HG03095 (cell line): ENCODE data around the gene HSBP1L1.

Experiments used
- ATAC-seq: cut with Tn5 transposase; IDR thresholded peaks from one replicate; pipeline ENCODE4 v1.9.1; 2021; ENCODE audit warnings: moderate library complexity; ENCODE audit not compliant: unreplicated experiment

Gene HSBP1L1

DNA sequence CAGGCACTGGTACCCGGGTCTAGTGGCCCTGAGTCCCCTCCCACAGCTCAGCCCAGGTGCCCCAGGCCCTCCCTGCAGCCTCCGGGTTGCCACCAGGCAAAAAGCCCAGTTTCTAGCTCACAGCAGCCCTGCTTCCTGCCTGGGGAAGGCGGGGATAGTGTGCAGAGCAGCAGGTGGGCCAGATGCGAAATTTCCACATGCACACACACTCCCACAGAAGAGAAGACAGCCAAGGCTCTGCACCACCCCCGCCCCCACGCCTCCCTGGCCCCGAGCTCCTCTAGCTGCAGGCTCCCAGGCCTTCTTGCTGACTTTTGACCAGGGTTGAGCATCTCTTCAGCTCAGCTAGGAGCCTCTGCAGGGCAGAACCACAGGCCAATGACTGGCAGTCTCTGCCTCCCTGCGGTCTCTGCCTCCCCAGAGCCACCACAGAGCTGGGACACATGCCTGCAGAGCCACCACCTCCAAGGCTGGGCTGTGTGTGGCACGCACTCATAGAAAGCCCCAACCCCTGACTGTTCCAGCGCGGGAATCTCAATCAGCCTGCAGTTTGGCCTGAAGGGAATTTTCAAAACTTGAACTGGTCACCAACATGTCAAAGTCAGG lies 20.2 kb upstream of the HSBP1L1 start:
- no peak for ATAC-seq

GRCh38 chr18:79944746-79945117 lies 19.7 kb upstream of the HSBP1L1 start:
- no peak for ATAC-seq

DNA sequence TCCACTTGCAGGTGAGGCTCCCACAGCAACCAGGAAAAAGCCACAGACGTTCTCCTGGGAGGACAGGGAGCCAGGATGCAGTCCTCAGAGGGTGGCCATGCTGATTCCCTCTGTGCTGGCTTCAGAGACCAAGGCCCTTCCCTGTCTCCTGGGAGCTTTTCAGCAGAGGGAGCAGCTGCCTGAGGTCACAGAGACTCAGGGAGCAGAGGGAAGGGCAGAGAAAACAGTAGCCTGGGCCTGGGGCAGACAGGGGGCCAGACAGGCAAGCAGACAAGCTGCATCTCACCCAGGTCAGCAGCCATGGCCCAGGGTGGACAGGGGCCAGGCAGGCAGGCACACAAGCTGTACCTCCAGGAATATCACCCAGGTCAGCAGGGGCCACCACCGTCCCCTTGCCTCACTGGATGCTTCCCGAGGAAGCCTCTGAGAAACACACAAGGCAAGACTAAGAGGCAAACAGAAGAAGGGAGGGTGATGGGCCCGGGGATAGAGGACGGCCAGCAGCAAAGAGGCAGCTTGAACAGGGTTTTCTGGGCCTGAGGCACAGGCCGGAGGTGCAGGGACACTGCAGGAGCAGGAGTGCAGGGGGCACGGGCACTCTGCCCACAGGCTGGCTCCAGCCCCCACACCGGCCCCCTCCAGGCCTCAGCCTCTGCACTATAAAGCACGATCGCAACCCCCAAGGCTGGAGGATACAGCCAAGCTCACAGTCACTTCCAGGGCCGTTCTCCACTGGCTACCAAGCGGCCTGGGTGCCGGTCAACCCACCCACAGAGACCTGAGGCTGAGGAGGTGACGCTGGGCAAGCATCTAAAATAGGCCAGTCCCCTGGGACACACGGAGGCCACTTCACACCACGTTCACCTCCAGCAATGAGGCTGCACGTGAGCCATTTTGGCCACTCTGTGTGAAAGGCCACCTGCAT lies 19.1 kb upstream of the HSBP1L1 start:
- no peak for ATAC-seq

GRCh38 chr18:79947054-79947755 lies 17.2 kb upstream of the HSBP1L1 start:
- no peak for ATAC-seq

- no peak for ATAC-seq
These were observed 16.4 kb upstream of the HSBP1L1 start for GRCh38 chr18:79947881-79948610.

- ATAC-seq: no peak
These were observed 15.6 kb upstream of the HSBP1L1 start for GRCh38 chr18:79948719-79949411.

GRCh38 chr18:79949697-79950487 lies 14.6 kb upstream of the HSBP1L1 start:
- ATAC-seq: peak; percentile 24

DNA sequence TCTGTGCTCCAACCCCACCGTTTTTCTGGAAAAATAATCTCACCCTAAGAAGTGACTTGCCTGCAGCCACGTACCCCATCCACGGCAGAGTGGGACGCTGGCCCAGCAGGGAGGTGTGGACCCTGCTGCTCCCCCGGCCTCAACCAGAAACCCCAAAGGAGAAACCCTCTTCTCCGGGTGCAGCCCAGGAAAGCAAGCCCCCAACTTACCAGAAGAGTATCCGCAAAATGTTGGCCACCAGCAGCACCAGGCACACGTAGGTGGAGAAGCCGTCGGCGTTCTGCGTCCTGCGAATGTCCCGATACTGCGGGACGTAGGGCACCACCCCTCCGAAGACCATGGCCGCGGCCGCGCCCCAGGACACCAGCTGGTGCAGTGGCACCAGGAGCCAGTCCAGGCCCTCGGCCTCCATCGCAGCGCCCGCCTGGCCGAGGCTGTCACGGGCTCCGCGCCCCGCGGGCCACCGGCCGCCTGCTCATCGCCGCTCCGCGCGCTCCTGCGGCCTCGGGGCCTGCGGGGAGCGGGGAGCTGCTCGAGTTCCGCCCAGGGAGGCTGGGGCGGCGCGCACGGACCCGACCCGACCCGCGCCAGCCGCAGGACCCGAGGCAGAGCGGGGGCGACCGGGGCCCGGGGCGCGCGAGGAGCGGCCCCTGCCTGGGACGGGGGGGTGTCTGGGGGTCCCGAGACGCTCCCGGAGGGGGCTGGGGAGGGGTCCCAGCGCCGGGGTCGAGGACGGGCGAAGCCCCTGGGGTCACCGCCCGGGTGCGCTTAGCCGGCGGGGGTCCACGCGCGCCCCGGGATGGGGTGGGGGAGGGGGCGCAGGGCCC lies 13.7 kb upstream of the HSBP1L1 start:
- ATAC-seq: no peak

- peak; percentile 78 for ATAC-seq
These were observed 12.6 kb upstream of the HSBP1L1 start, which contains the start of gene SLC66A2 for GRCh38 chr18:79951545-79952455. Gene SLC66A2 (minus strand): TSS chr18:79951653. CDS start chr18:79950926, 727 bp downstream.

GRCh38 chr18:79952456-79952995 lies 11.9 kb upstream of the HSBP1L1 start:
- ATAC-seq: no peak

DNA sequence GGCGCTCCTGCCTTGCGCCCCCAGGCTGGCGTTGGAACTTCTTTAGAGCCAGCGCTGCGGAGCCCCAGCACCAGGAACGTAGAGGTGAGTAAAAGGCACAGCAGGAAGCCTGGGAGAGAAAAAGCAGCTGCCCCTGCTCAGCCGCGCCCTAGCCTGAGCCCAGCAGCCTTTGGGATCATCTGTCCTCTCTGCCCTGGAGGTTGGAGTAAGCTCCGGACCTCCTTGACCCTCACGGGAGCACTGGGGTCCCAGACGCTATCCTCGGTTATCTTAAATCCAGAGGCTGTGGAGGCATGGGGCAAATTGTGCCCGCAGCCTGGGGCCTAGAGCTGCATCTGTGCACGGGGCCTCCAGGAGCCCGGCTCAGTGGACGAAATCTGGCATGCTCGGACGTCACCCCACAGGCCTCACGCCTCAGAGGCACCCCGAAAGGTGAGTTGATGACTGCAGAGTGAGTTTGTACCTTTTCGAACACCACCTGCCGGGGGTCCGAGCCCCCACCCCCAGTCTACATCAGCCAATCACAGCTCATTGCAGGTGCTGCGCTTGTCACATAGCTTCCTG lies 11.4 kb upstream of the HSBP1L1 start:
- ATAC-seq: no peak

GRCh38 chr18:79953971-79954651 lies 10.3 kb upstream of the HSBP1L1 start:
- ATAC-seq: no peak

GRCh38 chr18:79954791-79955190 lies 9.7 kb upstream of the HSBP1L1 start:
- ATAC-seq: no peak

DNA sequence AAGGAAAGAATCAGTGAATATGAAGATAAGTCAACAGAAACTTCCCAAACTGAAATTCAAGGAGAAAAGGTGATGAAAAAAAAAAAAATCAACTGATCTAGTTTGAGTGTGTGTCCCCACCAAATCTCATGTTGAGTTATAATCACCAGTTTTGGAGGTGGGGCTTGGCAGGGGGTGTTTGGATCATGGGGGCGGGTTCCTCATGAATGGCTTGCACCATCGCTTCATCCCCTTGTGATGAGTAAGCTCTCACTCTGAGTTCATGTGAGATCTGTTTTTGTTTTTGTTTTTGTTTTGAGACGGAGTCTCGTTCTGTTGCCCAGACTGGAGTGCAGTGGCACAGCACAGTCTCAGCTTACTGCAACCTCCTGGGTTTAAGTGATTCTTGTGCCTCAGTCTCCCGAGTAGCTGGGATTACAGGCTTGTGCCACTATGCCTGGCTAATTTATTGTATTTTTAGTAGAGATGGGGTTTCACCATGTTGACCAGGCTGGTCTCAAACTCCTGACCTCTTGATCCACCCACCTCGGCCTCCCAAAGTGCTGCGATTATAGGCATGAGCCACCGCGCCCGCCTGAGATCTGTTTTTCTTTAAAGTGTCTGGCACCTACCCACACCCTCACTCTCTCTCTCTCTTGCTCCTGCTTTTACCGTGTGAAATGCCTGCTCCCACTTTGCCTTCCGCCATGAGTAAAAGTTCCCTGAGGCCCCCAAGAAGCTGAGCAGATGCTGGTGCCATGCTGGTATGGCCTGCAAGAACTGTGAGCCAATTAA lies 9.0 kb upstream of the HSBP1L1 start:
- ATAC-seq: no peak

DNA sequence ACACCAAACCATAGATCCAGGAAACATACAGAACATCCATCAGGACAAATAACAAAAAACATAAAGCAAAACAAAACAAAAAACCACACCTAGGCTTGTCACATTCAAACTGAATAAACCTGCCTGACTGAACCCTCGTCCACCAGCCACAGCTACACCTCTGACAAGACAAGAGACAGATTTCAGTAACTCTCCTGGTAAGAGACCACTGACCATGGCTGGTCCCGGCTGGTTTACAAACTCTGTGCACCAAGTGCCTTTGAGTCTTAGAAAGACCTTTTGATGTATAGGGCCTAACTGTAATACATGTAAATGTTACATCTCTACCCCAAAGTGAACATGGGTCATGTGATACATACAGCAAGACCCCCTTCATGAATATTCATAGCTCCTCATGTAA lies 8.2 kb upstream of the HSBP1L1 start:
- ATAC-seq: no peak

DNA sequence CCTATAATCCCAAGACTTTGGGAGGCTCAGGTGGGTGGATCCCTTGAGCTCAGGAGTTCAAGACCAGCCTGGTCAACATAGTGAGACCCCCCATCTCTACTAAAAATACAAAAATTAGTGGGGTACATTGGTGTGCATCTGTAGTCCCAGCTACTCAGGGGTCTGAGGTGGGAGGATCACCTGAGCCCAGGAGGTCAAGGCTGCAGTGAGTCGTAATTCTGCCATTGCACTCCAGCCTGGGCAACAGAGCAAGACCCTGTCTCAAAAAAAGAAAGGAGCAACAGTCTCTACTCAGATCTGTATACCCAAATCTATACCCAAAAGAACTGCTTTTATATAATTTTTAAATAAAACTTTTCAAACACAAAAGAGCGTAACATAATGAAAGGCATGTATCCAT lies 5.5 kb upstream of the HSBP1L1 start:
- ATAC-seq: no peak
